Uterus (tissue), 4 donors: Measurements from ENCODE around the gene MOGAT2. TPM values are rescaled to one million over a fixed set of nuclear protein-coding genes. Genes with fewer than 3 reads are reported as not detected.

Source experiments
- DNase-seq, 2 donors: peaks; one replicate each; pipeline ENCODE4 v3.0.0-alpha.2; 2019 to 2020
- H3K27ac ChIP-seq, 2 donors: fragments of 200-600 bp; sonication (generic); 1 replicate in 1 of 2; 2 replicates in 1 of 2; pipeline ENCODE4 v1.5.1; 2016 to 2018
- H3K27me3 ChIP-seq, 2 donors: fragments of 200-600 bp; sonication (generic); one replicate each; pipeline ENCODE4 v1.5.1; 2018 to 2019; ENCODE audit warnings: control low read depth in 1 of 2
- H3K36me3 ChIP-seq, 2 donors: fragments of 200-600 bp; sonication (generic); one replicate each; pipeline ENCODE4 v1.5.1; 2019; ENCODE audit warnings: control low read depth in 1 of 2
- H3K4me1 ChIP-seq, 2 donors: fragments of 200-600 bp; sonication (generic); one replicate each; pipeline ENCODE4 v1.5.1; 2018 to 2019; ENCODE audit warnings: control low read depth in 1 of 2
- H3K4me3 ChIP-seq, 2 donors: fragments of 200-600 bp; sonication (generic); 1 replicate in 1 of 2; 2 replicates in 1 of 2; pipeline ENCODE4 v1.5.1; 2018 to 2019; ENCODE audit warnings: mild to moderate bottlenecking in 1 of 2
- H3K9me3 ChIP-seq, 2 donors: fragments of 200-600 bp; sonication (generic); one replicate each; pipeline ENCODE4 v1.5.1; 2019; ENCODE audit warnings: control low read depth in 1 of 2
- CTCF ChIP-seq, 4 experiments: fragments of 200-600 bp in 2 of 4; fragments of 450-650 bp in 2 of 4; sonication (generic) in 2 of 4; IDR thresholded peaks; one replicate each; pipeline ENCODE4 v1.5.1; 2016 to 2019; ENCODE audit warnings: antibody characterized with exemption in 4 of 4, mild to moderate bottlenecking in 2 of 4, moderate library complexity in 1 of 4
- POLR2A ChIP-seq, 2 donors: fragments of 450-650 bp; IDR thresholded peaks; one replicate each; pipeline ENCODE4 v1.6.1; 2016; ENCODE audit warnings: antibody characterized with exemption in 2 of 2, mild to moderate bottlenecking in 1 of 2, moderate library complexity in 1 of 2
- intact Hi-C: fragments of 100-400 bp; cut with DNase I; formaldehyde crosslinking; loops from one replicate; pipeline ENCODE4 v1.15.1; 2023; ENCODE audit warnings: low total_unique reads
- small RNA-seq: library from RNA; depleted of rRNA; stranded (forward); fragments of <200 nt; gene quantifications from one replicate; pipeline ENCODE3, GENCODE V24; 2016
- total RNA-seq, 4 donors: library from RNA; depleted of rRNA in 3 of 4; stranded (reverse); fragments of >200 nt in 3 of 4; gene quantifications; one replicate each; pipeline versions ENCODE4 v1.1.0 to v1.2.4, GENCODE V29; 2014 to 2023
- donor health status: DM: yes; HTN: yes; CAD: no.

The MOGAT2 gene
- total RNA-seq, 4 donors from 2014 or later: 0.29 to 0.62 TPM; not detected in 2

DNA sequence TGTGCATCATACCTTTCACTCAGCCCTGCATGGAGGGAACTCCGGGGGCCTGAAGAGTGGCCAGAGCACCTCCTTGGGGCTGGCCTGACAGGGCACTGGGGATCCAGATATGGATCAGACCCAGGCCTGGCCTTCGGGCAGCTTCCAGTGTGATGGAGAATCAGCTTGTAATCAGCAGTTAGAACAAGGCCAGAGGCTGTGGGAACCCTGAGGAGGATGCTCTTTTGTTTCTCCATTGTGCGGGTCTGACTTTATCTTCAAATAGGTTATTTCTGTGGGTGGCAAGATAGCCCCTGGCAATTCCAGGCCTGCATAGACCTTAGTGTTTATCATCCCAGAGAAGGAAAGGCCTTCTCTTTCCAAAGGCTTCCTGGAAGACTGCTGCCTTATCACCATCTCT, 63.2 kb downstream of the MOGAT2 start:
- no peak for DNase-seq
- no peaks in the 10 kb centered on the region for H3K27me3 ChIP-seq
- H3K36me3 ChIP-seq: no peaks in the 10 kb centered on the region
- no peaks in the 10 kb centered on the region for H3K9me3 ChIP-seq
- no peak for TF ChIP-seq POLR2A (IDR thresholded peaks at IDR 0.05)
- TF ChIP-seq CTCF (IDR thresholded peaks at IDR 0.05): no peak
- H3K4me3 ChIP-seq: no peak overlapping the region
- no peaks in the 10 kb centered on the region for H3K4me1 ChIP-seq
- H3K27ac ChIP-seq: no peak overlapping the region
- intact Hi-C loops: no loop called here

GRCh38 chr11:75781296-75781695, 63.7 kb downstream of the MOGAT2 start:
- no peak for TF ChIP-seq POLR2A (IDR thresholded peaks at IDR 0.05)
- no peak for TF ChIP-seq CTCF (IDR thresholded peaks at IDR 0.05)
- H3K36me3 ChIP-seq: no peaks in the 10 kb centered on the region
- no peak for DNase-seq
- H3K9me3 ChIP-seq: no peaks in the 10 kb centered on the region
- no peak overlapping the region for H3K27ac ChIP-seq
- no peaks in the 10 kb centered on the region for H3K4me1 ChIP-seq
- intact Hi-C loops: no loop called here
- no peak overlapping the region for H3K4me3 ChIP-seq
- no peaks in the 10 kb centered on the region for H3K27me3 ChIP-seq

GRCh38 chr11:75781831-75782230, 64.2 kb downstream of the MOGAT2 start:
- H3K27ac ChIP-seq: no peak overlapping the region
- no peaks in the 10 kb centered on the region for H3K4me1 ChIP-seq
- no peak for DNase-seq
- H3K27me3 ChIP-seq: no peaks in the 10 kb centered on the region
- intact Hi-C loops: no loop called here
- no peaks in the 10 kb centered on the region for H3K9me3 ChIP-seq
- H3K4me3 ChIP-seq: no peak overlapping the region
- H3K36me3 ChIP-seq: no peaks in the 10 kb centered on the region
- no peak for TF ChIP-seq POLR2A (IDR thresholded peaks at IDR 0.05)

Small RNA genes within 50 kb of the gene (small RNA-seq; reads per million reads assigned to genes)
- not detected for gene RN7SL786P

Other genes with a start within 250 kb of the MOGAT2 start
- gene GDPD5, start 191.9 kb upstream of the MOGAT2 start, total RNA-seq: 10 to 100 TPM in 3 of 4 donors, 1 to 10 TPM in 1; 9.6 to 52.9 (median 28.2) TPM
- gene SERPINH1, start 155.6 kb upstream of the MOGAT2 start, total RNA-seq: 100 to 1,000 TPM; 134 to 847 (median 280) TPM
- gene MAP6, start 48.8 kb upstream of the MOGAT2 start, total RNA-seq: 10 to 100 TPM in 3 of 4 donors, 1 to 10 TPM in 1; 7.9 to 22.1 (median 14.4) TPM
- 1 to 10 TPM in 2 of 4 donors, under 1 TPM in 1, not detected in 1; 0.29 to 1.5 (median 1.5) TPM for gene DGAT2, start 50.9 kb downstream of the MOGAT2 start, total RNA-seq
- gene UVRAG, start 97.4 kb downstream of the MOGAT2 start, total RNA-seq: 10 to 100 TPM; 14.9 to 42.9 (median 26.4) TPM